ENCODE measurements around the gene AATK.

Gene AATK

GRCh38 chr17:81167194-81167524 is 1.1 kb upstream of the AATK start:
- Histone ChIP-seq H3K36me3 (ENCODE audit: insufficient read depth, low read length) (no peaks in the 10 kb centered on the region), H3K4me1 (ENCODE audit: insufficient read depth, low read length) (no peaks in the 10 kb centered on the region; the same call in 1 of the 2 replicates), H3K9ac (ENCODE audit: low read depth, low read length) (no peak overlapping the region), H3K9me3 (ENCODE audit: control insufficient read depth, insufficient read depth, low read length) (no peaks in the 10 kb centered on the region)

GRCh38 chr17:81165246-81166032 is 582 bp downstream of the AATK start, which contains the start of gene PVALEF:
Gene PVALEF (plus strand): TSS chr17:81165507. CDS start chr17:81181227, 15,720 bp downstream.
- Histone ChIP-seq H3K36me3 (ENCODE audit: insufficient read depth, low read length) (no peaks in the 10 kb centered on the region), H3K9me3 (ENCODE audit: control insufficient read depth, insufficient read depth, low read length) (no peaks in the 10 kb centered on the region), H3K4me1 (ENCODE audit: insufficient read depth, low read length) (no peaks in the 10 kb centered on the region; the same call in 1 of the 2 replicates), H3K9ac (ENCODE audit: low read depth, low read length) (peak within 1 kb of the TSS; percentile 41; the same call in 1 of the 2 replicates)

- Histone ChIP-seq H3K9ac (ENCODE audit: low read depth, low read length) (no peak overlapping the region), H3K4me1 (ENCODE audit: insufficient read depth, low read length) (no peaks in the 10 kb centered on the region; the same call in 1 of the 2 replicates), H3K9me3 (ENCODE audit: control insufficient read depth, insufficient read depth, low read length) (no peaks in the 10 kb centered on the region), H3K36me3 (ENCODE audit: insufficient read depth, low read length) (no peaks in the 10 kb centered on the region)
These were observed 1.4 kb downstream of the AATK start for GRCh38 chr17:81164371-81165245.

- no peaks in the 10 kb centered on the region for H3K9me3 ChIP-seq (ENCODE audit: control insufficient read depth, insufficient read depth, low read length)
- H3K36me3 ChIP-seq (ENCODE audit: insufficient read depth, low read length) = no peaks in the 10 kb centered on the region
- no peak overlapping the region for H3K9ac ChIP-seq (ENCODE audit: low read depth, low read length)
- no peaks in the 10 kb centered on the region; the same call in 1 of the 2 replicates for H3K4me1 ChIP-seq (ENCODE audit: insufficient read depth, low read length)
These were observed 2.2 kb downstream of the AATK start for GRCh38 chr17:81163703-81164370.

- Histone ChIP-seq H3K4me1 (ENCODE audit: insufficient read depth, low read length) (no peaks in the 10 kb centered on the region; the same call in 1 of the 2 replicates), H3K9ac (ENCODE audit: low read depth, low read length) (no peak overlapping the region), H3K9me3 (ENCODE audit: control insufficient read depth, insufficient read depth, low read length) (no peaks in the 10 kb centered on the region), H3K36me3 (ENCODE audit: insufficient read depth, low read length) (no peaks in the 10 kb centered on the region)
These were observed 2.8 kb downstream of the AATK start for GRCh38 chr17:81163051-81163695.

GRCh38 chr17:81162491-81162890 is 3.5 kb downstream of the AATK start:
- no peaks in the 10 kb centered on the region; the same call in 1 of the 2 replicates for H3K4me1 ChIP-seq (ENCODE audit: insufficient read depth, low read length)
- no peak overlapping the region for H3K9ac ChIP-seq (ENCODE audit: low read depth, low read length)
- H3K9me3 ChIP-seq (ENCODE audit: control insufficient read depth, insufficient read depth, low read length) = no peaks in the 10 kb centered on the region
- no peaks in the 10 kb centered on the region for H3K36me3 ChIP-seq (ENCODE audit: insufficient read depth, low read length)

- Histone ChIP-seq H3K9me3 (ENCODE audit: control insufficient read depth, insufficient read depth, low read length) (no peaks in the 10 kb centered on the region), H3K36me3 (ENCODE audit: insufficient read depth, low read length) (no peaks in the 10 kb centered on the region), H3K4me1 (ENCODE audit: insufficient read depth, low read length) (no peaks in the 10 kb centered on the region; the same call in 1 of the 2 replicates), H3K9ac (ENCODE audit: low read depth, low read length) (no peak overlapping the region)
These were observed 4.0 kb downstream of the AATK start for GRCh38 chr17:81161972-81162371.

- no peaks in the 10 kb centered on the region; the same call in 1 of the 2 replicates for H3K4me1 ChIP-seq (ENCODE audit: insufficient read depth, low read length)
- H3K36me3 ChIP-seq (ENCODE audit: insufficient read depth, low read length) = no peaks in the 10 kb centered on the region
- H3K9me3 ChIP-seq (ENCODE audit: control insufficient read depth, insufficient read depth, low read length) = no peaks in the 10 kb centered on the region
- no peak overlapping the region for H3K9ac ChIP-seq (ENCODE audit: low read depth, low read length)
These were observed 4.5 kb downstream of the AATK start for GRCh38 chr17:81161536-81161935.

- Histone ChIP-seq H3K4me1 (ENCODE audit: insufficient read depth, low read length) (no peaks in the 10 kb centered on the region; the same call in 1 of the 2 replicates), H3K9ac (ENCODE audit: low read depth, low read length) (no peak overlapping the region), H3K9me3 (ENCODE audit: control insufficient read depth, insufficient read depth, low read length) (no peaks in the 10 kb centered on the region), H3K36me3 (ENCODE audit: insufficient read depth, low read length) (no peaks in the 10 kb centered on the region)
These were observed 5.1 kb downstream of the AATK start for GRCh38 chr17:81160747-81161453.

- H3K36me3 ChIP-seq (ENCODE audit: insufficient read depth, low read length) = no peaks in the 10 kb centered on the region
- H3K4me1 ChIP-seq (ENCODE audit: insufficient read depth, low read length) = no peaks in the 10 kb centered on the region; the same call in 1 of the 2 replicates
- H3K9ac ChIP-seq (ENCODE audit: low read depth, low read length) = no peak overlapping the region
- no peaks in the 10 kb centered on the region for H3K9me3 ChIP-seq (ENCODE audit: control insufficient read depth, insufficient read depth, low read length)
These were observed 5.7 kb downstream of the AATK start for GRCh38 chr17:81160306-81160705.

GRCh38 chr17:81159611-81160265 is 6.3 kb downstream of the AATK start:
- H3K9me3 ChIP-seq (ENCODE audit: control insufficient read depth, insufficient read depth, low read length) = no peaks in the 10 kb centered on the region
- H3K36me3 ChIP-seq (ENCODE audit: insufficient read depth, low read length) = no peaks in the 10 kb centered on the region
- no peaks in the 10 kb centered on the region for H3K4me1 ChIP-seq (ENCODE audit: insufficient read depth, low read length)
- no peak overlapping the region for H3K9ac ChIP-seq (ENCODE audit: low read depth, low read length)

- H3K9ac ChIP-seq (ENCODE audit: low read depth, low read length) = no peak overlapping the region
- H3K36me3 ChIP-seq (ENCODE audit: insufficient read depth, low read length) = no peaks in the 10 kb centered on the region
- no peaks in the 10 kb centered on the region for H3K4me1 ChIP-seq (ENCODE audit: insufficient read depth, low read length)
- H3K9me3 ChIP-seq (ENCODE audit: control insufficient read depth, insufficient read depth, low read length) = no peaks in the 10 kb centered on the region
These were observed 7.1 kb downstream of the AATK start for GRCh38 chr17:81158688-81159590.
